IgD-negative memory B cell (primary cell): ENCODE results near the gene CHST8. TPM values are rescaled to one million over a fixed set of nuclear protein-coding genes. Genes with fewer than 3 reads are reported as not detected.

Experiments used
- H3K27ac Mint-ChIP-seq, 3 donors: one replicate each; pipeline ENCODE4 v1.8.0; 2020 to 2022; ENCODE audit warnings: mild to moderate bottlenecking in 3 of 3, mixed read lengths in 3 of 3, moderate library complexity in 1 of 3
- H3K27me3 Mint-ChIP-seq: one replicate; pipeline ENCODE4 v1.8.0; 2021; ENCODE audit warnings: mixed read lengths
- H3K36me3 Mint-ChIP-seq: one replicate; pipeline ENCODE4 v1.8.0; 2020; ENCODE audit warnings: mild to moderate bottlenecking, mixed read lengths
- H3K4me1 Mint-ChIP-seq, 3 donors: one replicate each; pipeline ENCODE4 v1.8.0; 2020 to 2022; ENCODE audit warnings: mixed read lengths in 3 of 3, mild to moderate bottlenecking in 1 of 3
- H3K4me3 Mint-ChIP-seq, 4 donors: one replicate each; pipeline ENCODE4 v1.8.0; 2020 to 2022; ENCODE audit warnings: mild to moderate bottlenecking in 4 of 4, mixed read lengths in 4 of 4, moderate library complexity in 3 of 4
- H3K9me3 Mint-ChIP-seq, 3 donors: one replicate each; pipeline ENCODE4 v1.8.0; 2020 to 2021; ENCODE audit warnings: mixed read lengths in 3 of 3, mild to moderate bottlenecking in 1 of 3
- polyA plus RNA-seq: library from polyadenylated mRNA; unstranded; fragments of 300-500 nt; fragmentation: Illumina TruSeq; gene quantifications from one replicate; pipeline ENCODE4 v1.2.3, GENCODE V29; 2021

Gene CHST8
- polyA plus RNA-seq, 1 donor from 2014 or later, result not detected

GRCh38 chr19:33627962-33628839 is 6.4 kb downstream of the CHST8 start:
- Mint-ChIP-seq H3K27ac (no peak overlapping the region), H3K9me3 (peaks cover 0 to 2% (median 0%) of the 10 kb centered on the region in 3 donors), H3K27me3 (peaks cover 21% of the 10 kb centered on the region), H3K4me1 (no peaks in the 10 kb centered on the region), H3K36me3 (no peaks in the 10 kb centered on the region), H3K4me3 (peak overlapping the region in 1 of 4 donors; percentile 56)

GRCh38 chr19:33628921-33629825 is 7.4 kb downstream of the CHST8 start:
- Mint-ChIP-seq H3K4me3 (no peak overlapping the region), H3K27me3 (peaks cover 14% of the 10 kb centered on the region)

GRCh38 chr19:33629826-33630375 is 8.1 kb downstream of the CHST8 start:
- Mint-ChIP-seq H3K36me3 (no peaks in the 10 kb centered on the region), H3K9me3 (peaks cover 0 to 2% (median 1%) of the 10 kb centered on the region in 3 donors), H3K4me1 (no peaks in the 10 kb centered on the region), H3K27me3 (peaks cover 8% of the 10 kb centered on the region), H3K4me3 (peak overlapping the region in 1 of 4 donors; percentile 43), H3K27ac (no peak overlapping the region)

More at GRCh38 chr19:33628921-33629825, 7.4 kb downstream of the CHST8 start:
- Mint-ChIP-seq H3K9me3 (peaks cover 0 to 2% (median 1%) of the 10 kb centered on the region in 3 donors), H3K27ac (no peak overlapping the region), H3K4me1 (no peaks in the 10 kb centered on the region), H3K36me3 (no peaks in the 10 kb centered on the region)

GRCh38 chr19:33630880-33631608 is 9.3 kb downstream of the CHST8 start:
- H3K4me3 Mint-ChIP-seq, result no peak overlapping the region
- no peak overlapping the region for H3K27ac Mint-ChIP-seq
- H3K4me1 Mint-ChIP-seq, result no peaks in the 10 kb centered on the region
- H3K27me3 Mint-ChIP-seq, result peaks cover 6% of the 10 kb centered on the region
- H3K36me3 Mint-ChIP-seq, result no peaks in the 10 kb centered on the region
- peaks cover 0 to 8% (median 1%) of the 10 kb centered on the region in 3 donors for H3K9me3 Mint-ChIP-seq

- Mint-ChIP-seq H3K27ac (no peak overlapping the region), H3K9me3 (peaks cover 0 to 10% (median 1%) of the 10 kb centered on the region in 3 donors), H3K27me3 (peaks cover 6% of the 10 kb centered on the region), H3K4me3 (no peak overlapping the region), H3K4me1 (no peaks in the 10 kb centered on the region), H3K36me3 (no peaks in the 10 kb centered on the region)
These were observed 9.8 kb downstream of the CHST8 start for GRCh38 chr19:33631609-33631973.

GRCh38 chr19:33634361-33635091 is 12.8 kb downstream of the CHST8 start:
- Mint-ChIP-seq H3K4me3 (no peak overlapping the region), H3K9me3 (peaks cover 0 to 12% (median 3%) of the 10 kb centered on the region in 3 donors), H3K36me3 (peaks cover 2% of the 10 kb centered on the region), H3K27ac (no peak overlapping the region), H3K27me3 (peaks cover 8% of the 10 kb centered on the region), H3K4me1 (peaks cover 0 to 1% (median 0%) of the 10 kb centered on the region in 3 donors)

- H3K9me3 Mint-ChIP-seq, result peaks cover 1 to 11% (median 4%) of the 10 kb centered on the region in 3 donors
- H3K4me3 Mint-ChIP-seq, result no peak overlapping the region
- peaks cover 2% of the 10 kb centered on the region for H3K36me3 Mint-ChIP-seq
- peaks cover 9% of the 10 kb centered on the region for H3K27me3 Mint-ChIP-seq
- peaks cover 0 to 1% (median 0%) of the 10 kb centered on the region in 3 donors for H3K4me1 Mint-ChIP-seq
- H3K27ac Mint-ChIP-seq, result no peak overlapping the region
These were observed 16.6 kb downstream of the CHST8 start for GRCh38 chr19:33638167-33639034.

GRCh38 chr19:33639035-33639681 is 17.4 kb downstream of the CHST8 start:
- H3K27ac Mint-ChIP-seq, result no peak overlapping the region
- peaks cover 0 to 1% (median 0%) of the 10 kb centered on the region in 3 donors for H3K4me1 Mint-ChIP-seq
- peaks cover 8% of the 10 kb centered on the region for H3K27me3 Mint-ChIP-seq
- peaks cover 4 to 11% (median 5%) of the 10 kb centered on the region in 3 donors for H3K9me3 Mint-ChIP-seq
- H3K4me3 Mint-ChIP-seq, result no peak overlapping the region
- H3K36me3 Mint-ChIP-seq, result peaks cover 2% of the 10 kb centered on the region

GRCh38 chr19:33640773-33641172 is 19.0 kb downstream of the CHST8 start:
- H3K4me1 Mint-ChIP-seq, result peaks cover 0 to 1% (median 0%) of the 10 kb centered on the region in 3 donors
- no peak overlapping the region for H3K27ac Mint-ChIP-seq
- H3K27me3 Mint-ChIP-seq, result peaks cover 4% of the 10 kb centered on the region
- peaks cover 4 to 5% (median 5%) of the 10 kb centered on the region in 3 donors for H3K9me3 Mint-ChIP-seq
- peaks cover 2% of the 10 kb centered on the region for H3K36me3 Mint-ChIP-seq
- H3K4me3 Mint-ChIP-seq, result no peak overlapping the region

GRCh38 chr19:33641261-33641660 is 19.5 kb downstream of the CHST8 start:
- Mint-ChIP-seq H3K36me3 (peaks cover 2% of the 10 kb centered on the region), H3K9me3 (peaks cover 4 to 5% (median 4%) of the 10 kb centered on the region in 3 donors), H3K27me3 (peaks cover 4% of the 10 kb centered on the region), H3K4me1 (peaks cover 0 to 1% (median 0%) of the 10 kb centered on the region in 3 donors), H3K4me3 (no peak overlapping the region), H3K27ac (no peak overlapping the region)

GRCh38 chr19:33641956-33642498 is 20.3 kb downstream of the CHST8 start:
- H3K4me1 Mint-ChIP-seq, result peaks cover 0 to 1% (median 0%) of the 10 kb centered on the region in 3 donors
- no peak overlapping the region for H3K4me3 Mint-ChIP-seq
- H3K27ac Mint-ChIP-seq, result no peak overlapping the region
- peaks cover 2 to 6% (median 5%) of the 10 kb centered on the region in 3 donors for H3K9me3 Mint-ChIP-seq
- peaks cover 2% of the 10 kb centered on the region for H3K36me3 Mint-ChIP-seq
- H3K27me3 Mint-ChIP-seq, result peaks cover 4% of the 10 kb centered on the region

- Mint-ChIP-seq H3K9me3 (peaks cover 0 to 8% (median 3%) of the 10 kb centered on the region in 3 donors), H3K27ac (no peak overlapping the region), H3K4me1 (peaks cover 0 to 3% (median 0%) of the 10 kb centered on the region in 3 donors), H3K27me3 (peaks cover 4% of the 10 kb centered on the region), H3K4me3 (no peak overlapping the region), H3K36me3 (peaks cover 3% of the 10 kb centered on the region)
These were observed 22.6 kb downstream of the CHST8 start for GRCh38 chr19:33644284-33644836.
